HEK293T (cell line): ENCODE measurements around the gene BMPR1B.

ENCODE experiments used
- ARNT ChIP-seq: fragments of 450-650 bp; IDR thresholded peaks from 2 replicates; pipeline ENCODE4 v1.6.1; 2017; ENCODE audit warnings: mild to moderate bottlenecking
- BHLHE40 ChIP-seq: fragments of 450-650 bp; IDR thresholded peaks from 2 replicates; pipeline ENCODE4 v1.6.1; 2016; ENCODE audit warnings: mild to moderate bottlenecking, moderate library complexity, borderline replicate concordance
- TF ChIP-seq, protein P1 (sequence below): fragments of 450-650 bp; IDR thresholded peaks from 2 replicates; pipeline ENCODE4 v1.6.1; 2016

DNA sequence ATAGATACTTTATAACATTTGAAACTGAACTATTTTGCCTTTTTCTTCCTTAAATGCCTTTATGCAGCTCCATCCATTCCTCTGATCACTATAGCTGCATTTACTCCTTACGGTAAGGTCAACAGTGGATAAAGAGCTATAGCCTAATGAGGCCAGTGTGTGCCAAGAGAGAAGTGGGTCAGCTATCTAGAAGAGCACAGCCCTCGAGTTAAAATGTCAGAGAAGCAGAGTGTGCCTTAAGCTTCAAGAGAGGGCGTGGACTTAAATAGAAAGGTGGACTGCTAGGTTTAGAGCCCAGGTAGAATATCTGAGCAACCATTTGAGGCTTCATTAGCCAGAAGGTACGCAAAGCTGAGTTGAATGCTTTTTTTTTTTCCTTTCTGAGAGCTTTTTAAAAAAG lies 347.4 kb downstream of the BMPR1B start:
- TF ChIP-seq BHLHE40, result no peak
- TF ChIP-seq ARNT, result no peak
- TF ChIP-seq, protein P1, sequence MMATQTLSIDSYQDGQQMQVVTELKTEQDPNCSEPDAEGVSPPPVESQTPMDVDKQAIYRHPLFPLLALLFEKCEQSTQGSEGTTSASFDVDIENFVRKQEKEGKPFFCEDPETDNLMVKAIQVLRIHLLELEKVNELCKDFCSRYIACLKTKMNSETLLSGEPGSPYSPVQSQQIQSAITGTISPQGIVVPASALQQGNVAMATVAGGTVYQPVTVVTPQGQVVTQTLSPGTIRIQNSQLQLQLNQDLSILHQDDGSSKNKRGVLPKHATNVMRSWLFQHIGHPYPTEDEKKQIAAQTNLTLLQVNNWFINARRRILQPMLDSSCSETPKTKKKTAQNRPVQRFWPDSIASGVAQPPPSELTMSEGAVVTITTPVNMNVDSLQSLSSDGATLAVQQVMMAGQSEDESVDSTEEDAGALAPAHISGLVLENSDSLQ, result no peak
